H9 (cell line): ENCODE measurements around the gene UGT1A5. TPM values are rescaled to one million over a fixed set of nuclear protein-coding genes. Genes with fewer than 3 reads are reported as not detected.

Experiments
- DNase-seq: peaks from one replicate; pipeline ENCODE4 v3.0.0-alpha.2; 2017
- H2AFZ ChIP-seq: one replicate; pipeline ENCODE4 v1.6.1; 2013; ENCODE audit warnings: mild to moderate bottlenecking, low read length, control low read depth, moderate library complexity
- H2AK5ac ChIP-seq: 2 replicates; pipeline ENCODE4 v1.6.1; 2013; ENCODE audit warnings: low read length, control low read depth, mixed read lengths; ENCODE audit not compliant: insufficient read length
- H2BK120ac ChIP-seq: one replicate; pipeline ENCODE4 v1.6.1; 2013; ENCODE audit warnings: low read depth, mild to moderate bottlenecking, low read length, control low read depth, inconsistent platforms; ENCODE audit not compliant: poor library complexity, severe bottlenecking
- H2BK12ac ChIP-seq: 2 replicates; pipeline ENCODE4 v1.6.1; 2013; ENCODE audit warnings: low read length, control low read depth, mixed read lengths, low read depth; ENCODE audit not compliant: insufficient read length
- H2BK15ac ChIP-seq: 2 replicates; pipeline ENCODE4 v1.6.1; 2013; ENCODE audit warnings: low read depth, low read length, control low read depth
- H2BK20ac ChIP-seq: one replicate; pipeline ENCODE4 v1.6.1; 2013; ENCODE audit warnings: low read depth, mild to moderate bottlenecking, low read length, control low read depth, inconsistent platforms; ENCODE audit not compliant: poor library complexity, severe bottlenecking
- H2BK5ac ChIP-seq: 2 replicates; pipeline ENCODE4 v1.6.1; 2013; ENCODE audit warnings: low read length, control low read depth, mixed read lengths; ENCODE audit not compliant: insufficient read length
- H3K14ac ChIP-seq: 2 replicates; pipeline ENCODE4 v1.6.1; 2013; ENCODE audit warnings: low read length, control low read depth; ENCODE audit not compliant: insufficient read depth
- H3K18ac ChIP-seq: 2 replicates; pipeline ENCODE4 v1.6.1; 2013; ENCODE audit warnings: low read depth, mild to moderate bottlenecking, mixed read lengths, low read length, control low read depth; ENCODE audit not compliant: insufficient read length
- H3K23ac ChIP-seq: 2 replicates; pipeline ENCODE4 v1.6.1; 2013; ENCODE audit warnings: low read length, control low read depth, mixed read lengths, low read depth; ENCODE audit not compliant: insufficient read length
- H3K23me2 ChIP-seq: 2 replicates; pipeline ENCODE4 v1.6.1; 2013; ENCODE audit warnings: low read depth, mild to moderate bottlenecking, mixed read lengths, low read length, control low read depth; ENCODE audit not compliant: insufficient read length, poor library complexity, severe bottlenecking
- H3K27ac ChIP-seq: 2 replicates; pipeline ENCODE4 v1.5.1; 2013; ENCODE audit warnings: low read length, control low read depth, mixed read lengths, low read depth; ENCODE audit not compliant: insufficient read length
- H3K27me3 ChIP-seq: 2 replicates; pipeline ENCODE4 v1.6.1; 2013; ENCODE audit warnings: low read length, control low read depth, inconsistent platforms; ENCODE audit not compliant: insufficient read depth
- H3K4ac ChIP-seq: 2 replicates; pipeline ENCODE4 v1.6.1; 2013; ENCODE audit warnings: low read depth, mild to moderate bottlenecking, control low read depth, inconsistent platforms, low read length, moderate library complexity
- H3K4me1 ChIP-seq: 2 replicates; pipeline ENCODE4 v1.6.1; 2013; ENCODE audit warnings: low read length, control low read depth, inconsistent platforms; ENCODE audit not compliant: insufficient read depth
- H3K4me2 ChIP-seq: 2 replicates; pipeline ENCODE4 v1.6.1; 2013; ENCODE audit warnings: low read length, control low read depth, mixed read lengths; ENCODE audit not compliant: insufficient read length, insufficient read depth
- H3K56ac ChIP-seq: 2 replicates; pipeline ENCODE4 v1.6.1; 2013; ENCODE audit warnings: low read depth, mild to moderate bottlenecking, mixed read lengths, low read length, control low read depth; ENCODE audit not compliant: insufficient read length
- H3K79me1 ChIP-seq: 2 replicates; pipeline ENCODE4 v1.6.1; 2013; ENCODE audit warnings: low read depth, mild to moderate bottlenecking, moderate library complexity, low read length, control low read depth, inconsistent platforms; ENCODE audit not compliant: insufficient read depth, poor library complexity, severe bottlenecking
- H3K79me2 ChIP-seq: 2 replicates; pipeline ENCODE4 v1.6.1; 2013; ENCODE audit warnings: low read length, control low read depth, inconsistent platforms; ENCODE audit not compliant: insufficient read depth
- H3K9ac ChIP-seq: 2 replicates; pipeline ENCODE4 v1.6.1; 2013; ENCODE audit warnings: low read length, control low read depth, mixed read lengths; ENCODE audit not compliant: insufficient read length; ENCODE audit errors: extremely low read depth
- H3K9me3 ChIP-seq: one replicate; pipeline ENCODE4 v1.6.1; 2013; ENCODE audit warnings: low read depth, low read length, inconsistent platforms; ENCODE audit not compliant: control insufficient read depth
- H3T11ph ChIP-seq: one replicate; pipeline ENCODE4 v1.6.1; 2013; ENCODE audit warnings: mild to moderate bottlenecking, low read length, control low read depth, inconsistent platforms
- H4K20me1 ChIP-seq: one replicate; pipeline ENCODE4 v1.6.1; 2013; ENCODE audit not compliant: control insufficient read depth, insufficient read length, insufficient read depth
- H4K5ac ChIP-seq: 2 replicates; pipeline ENCODE4 v1.6.1; 2013; ENCODE audit warnings: low read depth, mild to moderate bottlenecking, mixed read lengths, low read length, control low read depth; ENCODE audit not compliant: insufficient read length
- H4K8ac ChIP-seq: replicated peaks from 2 replicates; pipeline ENCODE4 v1.6.1; 2013; ENCODE audit warnings: low read length, control low read depth, mixed read lengths, low read depth; ENCODE audit not compliant: insufficient read length
- H4K91ac ChIP-seq: 2 replicates; pipeline ENCODE4 v1.6.1; 2013; ENCODE audit warnings: low read depth, mild to moderate bottlenecking, moderate library complexity, mixed read lengths, low read length, control low read depth; ENCODE audit not compliant: insufficient read length
- H3K27ac Mint-ChIP-seq, 3 experiments: 2 replicates in 2 of 3; 3 replicates in 1 of 3; pipeline ENCODE4 v1.8.0; 2020 to 2021; ENCODE audit warnings: mixed read lengths in 3 of 3, mild to moderate bottlenecking in 1 of 3, moderate library complexity in 1 of 3
- H3K27me3 Mint-ChIP-seq: 2 replicates; pipeline ENCODE4 v1.8.0; 2021; ENCODE audit warnings: low read depth, mild to moderate bottlenecking, moderate library complexity, mixed read lengths
- H3K36me3 Mint-ChIP-seq, 3 experiments: 2 replicates in 2 of 3; 3 replicates in 1 of 3; pipeline ENCODE4 v1.8.0; 2020 to 2021; ENCODE audit warnings: low read depth in 3 of 3, mixed read lengths in 3 of 3; ENCODE audit not compliant: insufficient read depth in 1 of 3
- H3K4me1 Mint-ChIP-seq, 2 experiments: 2 replicates each; pipeline ENCODE4 v1.8.0; 2020; ENCODE audit warnings: mixed read lengths in 2 of 2
- H3K4me3 Mint-ChIP-seq, 2 experiments: 2 replicates in 1 of 2; 3 replicates in 1 of 2; pipeline ENCODE4 v1.8.0; 2020 to 2021; ENCODE audit warnings: mild to moderate bottlenecking in 2 of 2, mixed read lengths in 2 of 2, moderate library complexity in 1 of 2
- H3K9me3 Mint-ChIP-seq, 2 experiments: 2 replicates in 1 of 2; 3 replicates in 1 of 2; pipeline ENCODE4 v1.8.0; 2020; ENCODE audit warnings: mild to moderate bottlenecking in 2 of 2, mixed read lengths in 2 of 2, moderate library complexity in 1 of 2
- CTCF ChIP-seq: fragments of 200-600 bp; sonication (generic); conservative IDR thresholded peaks from 3 replicates; pipeline ENCODE4 v1.8.0; 2021; ENCODE audit warnings: antibody characterized with exemption, mild to moderate bottlenecking
- WGBS: extraction: QIAGEN DNeasy Blood & Tissue Kit; methylation state at CpG from one replicate; pipeline ENCODE4 v1.1.7; 2013; ENCODE audit warnings: missing lambda C conversion rate, low lambda C conversion rate, mixed read lengths; ENCODE audit not compliant: insufficient read length; ENCODE audit errors: extremely low coverage; 5-methylcytosine and 5-hydroxymethylcytosine counted together
- total RNA-seq: library from RNA; stranded (reverse); gene quantifications from 2 replicates; pipeline ENCODE4 v1.2.1, GENCODE V29; 2021

Gene UGT1A5
- total RNA-seq, 1 experiment from 2014 or later = not detected

- H2BK15ac ChIP-seq = no peak overlapping the region
- no peak overlapping the region for H3T11ph ChIP-seq
- no peak overlapping the region for H4K5ac ChIP-seq
- no peaks in the 10 kb centered on the region for H3K23me2 ChIP-seq
- no peaks in the 10 kb centered on the region for H3K9me3 Mint-ChIP-seq
- H4K91ac ChIP-seq = no peak overlapping the region
- no peak overlapping the region for H3K18ac ChIP-seq
- no peak overlapping the region for H3K4me3 Mint-ChIP-seq
- H3K9ac ChIP-seq = no peak overlapping the region
- H3K36me3 Mint-ChIP-seq = no peaks in the 10 kb centered on the region
- H3K14ac ChIP-seq = no peak overlapping the region
- H3K27ac ChIP-seq = no peak overlapping the region
- no peak overlapping the region for H4K8ac ChIP-seq
- H2BK5ac ChIP-seq = no peak overlapping the region
- no peaks in the 10 kb centered on the region for H3K79me1 ChIP-seq
- H3K79me2 ChIP-seq = no peaks in the 10 kb centered on the region
- no peak overlapping the region for H3K27ac Mint-ChIP-seq
- peaks cover 2 to 5% of the 10 kb centered on the region in 2 experiments; a peak in 3 of 4 replicates for H3K4me1 Mint-ChIP-seq
- no peak overlapping the region for H3K23ac ChIP-seq
- no CpG with 5 or more reads among the region's 2 CpGs for WGBS
- no peaks in the 10 kb centered on the region for H3K27me3 ChIP-seq
- H3K4ac ChIP-seq = no peak overlapping the region
- no peak overlapping the region for H3K4me2 ChIP-seq
- no peaks in the 10 kb centered on the region; the same call in 1 of the 2 replicates for H3K4me1 ChIP-seq
- no peak overlapping the region for H2BK20ac ChIP-seq
- H2AFZ ChIP-seq = no peak overlapping the region
- TF ChIP-seq CTCF = no peak
- H2BK120ac ChIP-seq = no peak overlapping the region
- H3K9me3 ChIP-seq = no peaks in the 10 kb centered on the region
- H2AK5ac ChIP-seq = no peak overlapping the region
- no peak overlapping the region for H2BK12ac ChIP-seq
- H3K27me3 Mint-ChIP-seq = peaks cover 12% of the 10 kb centered on the region
- no peaks in the 10 kb centered on the region for H4K20me1 ChIP-seq
- DNase-seq = no peak
- no peak overlapping the region for H3K56ac ChIP-seq
Measured at GRCh38 chr2:233676046-233676445, 36.7 kb upstream of the UGT1A5 start.
